Skeletal muscle satellite cell (primary cell): ENCODE results near the gene TNFRSF1A. TPM values are rescaled to one million over a fixed set of nuclear protein-coding genes. Genes with fewer than 3 reads are reported as not detected.

Experiments used
- H3K27me3 ChIP-seq: 2 replicates; pipeline ENCODE4 v1.7.0; 2013; ENCODE audit warnings: low read length; ENCODE audit not compliant: control insufficient read depth, insufficient read depth
- H3K36me3 ChIP-seq: 2 replicates; pipeline ENCODE4 v1.7.0; 2013; ENCODE audit warnings: mild to moderate bottlenecking, control low read depth, low read length; ENCODE audit not compliant: insufficient read depth
- H3K4me1 ChIP-seq: 2 replicates; pipeline ENCODE4 v1.7.0; 2013; ENCODE audit warnings: low read length; ENCODE audit not compliant: control insufficient read depth, insufficient read depth
- H3K4me2 ChIP-seq: 2 replicates; pipeline ENCODE4 v1.7.0; 2013; ENCODE audit warnings: mild to moderate bottlenecking, low read length
- H3K4me3 ChIP-seq: 2 replicates; pipeline ENCODE4 v1.7.0; 2013; ENCODE audit warnings: low read length
- H3K9ac ChIP-seq: 2 replicates; pipeline ENCODE4 v1.7.0; 2013; ENCODE audit warnings: mild to moderate bottlenecking, low read depth, low read length, moderate library complexity
- H3K9me3 ChIP-seq: replicated peaks from 2 replicates; pipeline ENCODE4 v1.7.0; 2013; ENCODE audit warnings: mild to moderate bottlenecking, control low read depth, low read length
- total RNA-seq: library from RNA; depleted of rRNA; stranded (reverse); fragments of >200 nt; gene quantifications from 2 replicates; pipeline ENCODE4 v1.2.3, GENCODE V29; 2012; rRNA removed

Gene TNFRSF1A
- 173 and 205 TPM in 2 replicates for total RNA-seq

- H3K9ac ChIP-seq: peak within 1 kb of the TSS; percentile 97
- peak within 1 kb of the TSS; percentile 92 for H3K4me2 ChIP-seq
- H3K4me1 ChIP-seq: peaks cover 60% of the 10 kb centered on the region
- no peaks in the 10 kb centered on the region for H3K9me3 ChIP-seq
- H3K27me3 ChIP-seq: no peaks in the 10 kb centered on the region
- H3K36me3 ChIP-seq: peaks cover 41% of the 10 kb centered on the region
- peak within 1 kb of the TSS; percentile 90 for H3K4me3 ChIP-seq
Observed at GRCh38 chr12:6341417-6342139, at the start of gene TNFRSF1A. TSS of gene TNFRSF1A (minus strand) at chr12:6342076. CDS start at chr12:6341814, 262 bp downstream.

GRCh38 chr12:6391013-6391412, 49.1 kb upstream of the TNFRSF1A start:
- H3K36me3 ChIP-seq: peaks cover 87% of the 10 kb centered on the region
- no peaks in the 10 kb centered on the region for H3K9me3 ChIP-seq
- no peak overlapping the region for H3K4me2 ChIP-seq
- H3K9ac ChIP-seq: no peak overlapping the region
- no peaks in the 10 kb centered on the region for H3K27me3 ChIP-seq
- peaks cover 4% of the 10 kb centered on the region for H3K4me1 ChIP-seq
- no peak overlapping the region for H3K4me3 ChIP-seq

- Histone ChIP-seq H3K4me1 (peaks cover 9% of the 10 kb centered on the region), H3K27me3 (no peaks in the 10 kb centered on the region), H3K9ac (no peak overlapping the region), H3K36me3 (peaks cover 88% of the 10 kb centered on the region), H3K9me3 (no peaks in the 10 kb centered on the region), H3K4me3 (no peak overlapping the region), H3K4me2 (no peak overlapping the region)
Observed at GRCh38 chr12:6390084-6390799, 48.4 kb upstream of the TNFRSF1A start.

- H3K4me2 ChIP-seq: no peak overlapping the region
- peak overlapping the region; percentile 10 for H3K9ac ChIP-seq
- no peaks in the 10 kb centered on the region for H3K9me3 ChIP-seq
- H3K27me3 ChIP-seq: no peaks in the 10 kb centered on the region
- H3K4me3 ChIP-seq: no peak overlapping the region
- peaks cover 29% of the 10 kb centered on the region for H3K4me1 ChIP-seq
- peaks cover 73% of the 10 kb centered on the region for H3K36me3 ChIP-seq
Observed at GRCh38 chr12:6387541-6387940, 45.7 kb upstream of the TNFRSF1A start.

- H3K9me3 ChIP-seq: no peaks in the 10 kb centered on the region
- H3K4me1 ChIP-seq: peaks cover 29% of the 10 kb centered on the region
- H3K9ac ChIP-seq: no peak overlapping the region
- no peaks in the 10 kb centered on the region for H3K27me3 ChIP-seq
- H3K36me3 ChIP-seq: peaks cover 63% of the 10 kb centered on the region
- H3K4me3 ChIP-seq: no peak overlapping the region
- H3K4me2 ChIP-seq: no peak overlapping the region
Observed at GRCh38 chr12:6386491-6386890, 44.6 kb upstream of the TNFRSF1A start.

- no peak overlapping the region for H3K4me2 ChIP-seq
- H3K36me3 ChIP-seq: peaks cover 59% of the 10 kb centered on the region
- no peaks in the 10 kb centered on the region for H3K9me3 ChIP-seq
- H3K4me1 ChIP-seq: peaks cover 29% of the 10 kb centered on the region
- H3K27me3 ChIP-seq: no peaks in the 10 kb centered on the region
- H3K9ac ChIP-seq: no peak overlapping the region
- no peak overlapping the region for H3K4me3 ChIP-seq
Observed at GRCh38 chr12:6386038-6386437, 44.2 kb upstream of the TNFRSF1A start.

GRCh38 chr12:6384499-6385436, 42.9 kb upstream of the TNFRSF1A start:
- Histone ChIP-seq H3K4me2 (peak overlapping the region; percentile 99), H3K36me3 (peaks cover 46% of the 10 kb centered on the region), H3K4me3 (peak overlapping the region; percentile 89), H3K4me1 (peaks cover 29% of the 10 kb centered on the region), H3K9ac (peak overlapping the region; percentile 99), H3K9me3 (no peaks in the 10 kb centered on the region), H3K27me3 (no peaks in the 10 kb centered on the region)

GRCh38 chr12:6383572-6384498, 42.0 kb upstream of the TNFRSF1A start, which contains the start of gene LTBR:
TSS of gene LTBR (plus strand) at chr12:6384162. CDS start at chr12:6384359, 197 bp downstream.
- Histone ChIP-seq H3K27me3 (no peaks in the 10 kb centered on the region), H3K4me2 (peak within 1 kb of the TSS; percentile 99), H3K4me3 (peak within 1 kb of the TSS; percentile 89), H3K9me3 (no peaks in the 10 kb centered on the region), H3K36me3 (peaks cover 37% of the 10 kb centered on the region), H3K9ac (peak within 1 kb of the TSS; percentile 99), H3K4me1 (peaks cover 29% of the 10 kb centered on the region)

GRCh38 chr12:6382982-6383381, 41.1 kb upstream of the TNFRSF1A start:
- peak overlapping the region; percentile 99 for H3K4me2 ChIP-seq
- peak overlapping the region; percentile 99 for H3K9ac ChIP-seq
- H3K4me1 ChIP-seq: peaks cover 30% of the 10 kb centered on the region
- H3K27me3 ChIP-seq: no peaks in the 10 kb centered on the region
- H3K9me3 ChIP-seq: no peaks in the 10 kb centered on the region
- H3K4me3 ChIP-seq: peak overlapping the region; percentile 89
- H3K36me3 ChIP-seq: peaks cover 29% of the 10 kb centered on the region

- peaks cover 36% of the 10 kb centered on the region for H3K4me1 ChIP-seq
- no peaks in the 10 kb centered on the region for H3K27me3 ChIP-seq
- no peak overlapping the region for H3K4me3 ChIP-seq
- no peaks in the 10 kb centered on the region for H3K9me3 ChIP-seq
- H3K9ac ChIP-seq: no peak overlapping the region
- H3K4me2 ChIP-seq: no peak overlapping the region
- peaks cover 23% of the 10 kb centered on the region for H3K36me3 ChIP-seq
Observed at GRCh38 chr12:6382371-6382770, 40.5 kb upstream of the TNFRSF1A start.
